Endothelial cell of umbilical vein (primary cell): Measurements from ENCODE around the gene SLMAP. TPM values are rescaled to one million over a fixed set of nuclear protein-coding genes. Genes with fewer than 3 reads are reported as not detected.

Source experiments
- Bru-seq: library from RNA; stranded (reverse); fragments of 400-500 nt; gene quantifications from one replicate; lab custom pipeline; 2021; lab: Mats Ljungman, UMichigan
- BruChase-seq, 2 experiments: library from RNA; stranded (reverse); fragments of 400-500 nt; gene quantifications; one replicate each; lab custom pipeline; 2021; lab: Mats Ljungman, UMichigan
- BruUV-seq: library from RNA; stranded (reverse); fragments of 400-500 nt; replicated peaks from 2 replicates; lab custom pipeline; 2021; lab: Mats Ljungman, UMichigan
- CTCF ChIA-PET: fragments of 300-600, 350-600 bp; sonication (Branson Sonifier 250); formaldehyde crosslinking; loops from one replicate; lab custom pipeline; 2021; ENCODE audit warnings: antibody characterized with exemption, inconsistent platforms; lab: Charles Lee
- POLR2A ChIA-PET: fragments of 300-600, 350-600 bp; sonication (Branson Sonifier 250); formaldehyde crosslinking; loops from one replicate; lab custom pipeline; 2021; ENCODE audit warnings: antibody characterized with exemption, inconsistent platforms; lab: Charles Lee
- DNase-seq: peaks from one replicate; pipeline ENCODE4 v3.0.0-alpha.2; 2011; ENCODE audit warnings: low read depth, low spot score
- FAIRE-seq: peaks from 2 replicates; lab custom pipeline; 2011; peaks lifted over from hg19 to GRCh38; lab: Jason Lieb, UNC
- H2AFZ ChIP-seq: 2 replicates; pipeline ENCODE4 v1.6.0; 2012; ENCODE audit warnings: low read depth, low read length, control low read depth, inconsistent platforms
- H3K27ac ChIP-seq: 2 replicates; pipeline ENCODE4 v1.5.1; 2011; ENCODE audit warnings: low read depth, mild to moderate bottlenecking, control low read depth, low read length, moderate library complexity; ENCODE audit not compliant: insufficient read depth
- H3K27me3 ChIP-seq, 2 experiments: 2 replicates each; pipeline versions ENCODE4 v1.6.0 to v1.6.1; 2011; ENCODE audit warnings: low read length in 2 of 2, mixed read lengths in 1 of 2; ENCODE audit not compliant: control insufficient read depth in 2 of 2, insufficient read depth in 2 of 2
- H3K36me3 ChIP-seq, 2 experiments: 2 replicates in 1 of 2; 3 replicates in 1 of 2; pipeline ENCODE4 v1.5.1; 2011; ENCODE audit warnings: low read length in 2 of 2, mild to moderate bottlenecking in 1 of 2, moderate library complexity in 1 of 2; ENCODE audit not compliant: control insufficient read depth in 2 of 2, insufficient read depth in 2 of 2; ENCODE audit errors: extremely low read depth in 1 of 2
- H3K4me1 ChIP-seq: 3 replicates; pipeline ENCODE4 v1.5.1; 2011; ENCODE audit warnings: mild to moderate bottlenecking, low read length; ENCODE audit not compliant: control insufficient read depth, insufficient read depth; ENCODE audit errors: extremely low read depth
- H3K4me2 ChIP-seq: 2 replicates; pipeline ENCODE4 v1.6.1; 2011; ENCODE audit warnings: low read length, control low read depth, mixed read lengths; ENCODE audit not compliant: insufficient read depth
- H3K4me3 ChIP-seq, 3 experiments: fragments of 200-600 bp in 1 of 3; sonication (generic), shearing (Covaris generic) in 1 of 3; replicated peaks in 1 of 3; 2 replicates each; pipeline ENCODE4 v1.5.1; 2011 to 2016; ENCODE audit warnings: control low read depth in 3 of 3, low read length in 3 of 3, mild to moderate bottlenecking in 2 of 3, inconsistent platforms in 1 of 3, low read depth in 1 of 3, moderate library complexity in 1 of 3; ENCODE audit not compliant: insufficient read depth in 1 of 3
- H3K79me2 ChIP-seq: 2 replicates; pipeline ENCODE4 v1.6.0; 2012; ENCODE audit warnings: low read length, inconsistent platforms; ENCODE audit not compliant: control insufficient read depth, insufficient read depth
- H3K9ac ChIP-seq: replicated peaks from 2 replicates; pipeline ENCODE3; 2011; ENCODE audit warnings: low read length, control low read depth; ENCODE audit not compliant: insufficient read depth; ENCODE audit errors: extremely low read depth
- H3K9me1 ChIP-seq: replicated peaks from 3 replicates; pipeline ENCODE4 v1.6.0; 2011; ENCODE audit warnings: mild to moderate bottlenecking, low read length; ENCODE audit not compliant: control insufficient read depth, insufficient read depth; ENCODE audit errors: extremely low read depth
- H3K9me3 ChIP-seq: replicated peaks from 2 replicates; pipeline ENCODE4 v1.5.1; 2012; ENCODE audit warnings: low read length, inconsistent platforms; ENCODE audit not compliant: control insufficient read depth, insufficient read depth
- H4K20me1 ChIP-seq: replicated peaks from 2 replicates; pipeline ENCODE3; 2011; ENCODE audit warnings: mild to moderate bottlenecking, low read length; ENCODE audit not compliant: control insufficient read depth, insufficient read depth; ENCODE audit errors: extremely low read depth
- FOS ChIP-seq: IDR thresholded peaks from 2 replicates; pipeline ENCODE4 v1.6.1; 2011; ENCODE audit warnings: mild to moderate bottlenecking, low read length, moderate library complexity, borderline replicate concordance; ENCODE audit not compliant: insufficient read depth
- MAX ChIP-seq: IDR thresholded peaks from 2 replicates; pipeline ENCODE4 v1.6.1; 2011; ENCODE audit not compliant: insufficient read depth, insufficient read length
- POLR2A ChIP-seq: IDR thresholded peaks from 2 replicates; pipeline ENCODE4 v1.6.1; 2012; ENCODE audit warnings: low read depth, mild to moderate bottlenecking, control low read depth, low read length
- POLR2AphosphoS5 ChIP-seq: IDR thresholded peaks from 2 replicates; pipeline ENCODE4 v1.6.1; 2012; ENCODE audit warnings: low read depth, mild to moderate bottlenecking, control low read depth, low read length, moderate library complexity; ENCODE audit not compliant: insufficient read depth
- dilution Hi-C: fragments of 300-500 bp; cut with MboI; formaldehyde crosslinking; loops from one replicate; pipeline ENCODE4 v1.15.0; 2019; ENCODE audit warnings: low sequenced_read_pairs; ENCODE audit not compliant: extremely low pct_ligation_motif_present
- intact Hi-C: fragments of 100-400 bp; cut with micrococcal nuclease; formaldehyde crosslinking; loops from one replicate; pipeline ENCODE4 v1.10.0; 2022
- long read RNA-seq: library from polyadenylated mRNA; stranded (forward); transcript quantifications from one replicate; pipeline ENCODE4 v2.0.0, GENCODE V29; 2021
- polyA minus RNA-seq, 3 experiments: library from RNA; depleted of rRNA, polyadenylated mRNA; stranded (reverse); fragments of >200 nt; gene quantifications; 1 replicate in 1 of 3; 2 replicates in 2 of 3; pipeline ENCODE4 v1.2.3, GENCODE V29; 2011
- polyA plus RNA-seq, 4 experiments: library from polyadenylated mRNA; depleted of rRNA in 3 of 4; stranded (reverse) in 3 of 4; unstranded in 1 of 4; fragments of >200 nt; gene quantifications; 2 replicates each; pipeline versions ENCODE4 v1.2.1 to v1.2.3, GENCODE V29; 2011 to 2012; ENCODE audit warnings: missing spikeins in 1 of 4
- total RNA-seq: library from RNA; stranded (reverse); gene quantifications from 2 replicates; pipeline ENCODE4 v1.2.3, GENCODE V29; 2021

The SLMAP gene
- 45.7 and 54.7 TPM in 2 replicates for total RNA-seq
- polyA plus RNA-seq = 9.8 and 11.3 TPM in 2 replicates
- 13.7 and 14.8 TPM in 2 replicates for polyA plus RNA-seq (2011; cell fraction: cytosol; rRNA removed)
- 33.7 and 43.3 TPM in 2 replicates for polyA plus RNA-seq (2011; cell fraction: nucleus; rRNA removed)
- 18.9 and 23.8 TPM in 2 replicates for polyA plus RNA-seq (2012)
- polyA minus RNA-seq = 72.2 and 73.0 TPM in 2 replicates
- polyA minus RNA-seq (2011; cell fraction: cytosol; rRNA and poly(A)+ RNA removed) = 34.3 TPM
- polyA minus RNA-seq (2011; cell fraction: nucleus; rRNA and poly(A)+ RNA removed) = 82.7 and 108 TPM in 2 replicates
- percentile 85 among the genes with signal in this experiment for Bru-seq, nascent RNA
- BruChase-seq, experiment 1, labeled RNA remaining after a 6-hour chase = percentile 78 among the genes with signal in this experiment
- percentile 80 among the genes with signal in this experiment for BruChase-seq, experiment 2, labeled RNA remaining after a 2-hour chase
- long read RNA-seq, partial matches to known transcripts = 10 of 49 reads
- long read RNA-seq, other reads (novel, unspliced or antisense) = 39 of 49 reads

DNA sequence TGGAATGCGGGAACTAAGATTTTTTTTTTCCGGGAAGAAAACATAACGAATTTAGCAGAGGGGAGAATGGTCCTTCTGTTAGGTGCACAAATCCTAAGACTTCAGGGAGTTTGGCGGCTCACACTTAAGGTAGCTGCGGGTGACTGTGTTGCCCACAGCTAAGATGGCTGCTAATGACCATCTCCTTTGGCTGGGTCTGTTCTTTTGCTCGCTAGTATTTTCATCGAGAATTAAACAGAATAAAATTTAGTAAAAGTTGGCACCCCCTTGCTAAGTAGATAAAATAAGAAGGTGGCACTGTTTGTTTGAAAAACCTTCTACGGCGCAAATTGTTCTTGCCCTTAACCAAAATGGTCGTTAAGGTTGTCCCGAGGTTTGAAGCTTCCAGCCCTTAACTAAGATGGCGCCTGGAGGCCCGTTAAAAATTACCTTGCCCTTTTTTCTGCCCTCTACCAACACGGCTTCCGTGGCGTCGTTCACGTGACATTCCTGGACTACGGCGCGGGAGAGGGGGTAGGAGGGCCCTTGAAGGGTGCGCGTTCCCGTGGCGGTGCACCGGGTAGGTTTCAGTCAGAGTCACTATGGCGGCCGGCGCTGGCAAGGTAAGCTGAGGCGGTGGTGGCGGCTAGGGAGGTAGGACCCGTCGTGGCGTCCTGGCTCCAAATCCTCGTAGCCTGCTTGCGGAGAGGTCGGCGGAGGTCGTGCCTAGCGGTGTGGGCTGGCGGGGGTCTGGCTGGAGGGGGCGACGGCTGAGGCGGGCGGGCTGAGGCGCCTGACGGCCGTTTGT, at the start of gene SLMAP:
TSS of gene SLMAP (plus strand) at position 569 of the 787 bp plus-strand sequence. CDS start 1,343 bp downstream, outside the sequence.
- peak; percentile 83 for FAIRE-seq
- dilution Hi-C loops (no loop called here), intact Hi-C loops (loop anchor here (1.0 to 5.0 kb wide), 6 partner anchors 46 to 359 kb away; partner anchors contain the start of genes ARF4 and PDE12)
- Histone ChIP-seq H3K27me3 (no peaks in the 10 kb centered on the region), H3K79me2 (peaks cover 45% of the 10 kb centered on the region), H3K36me3 (no peaks in the 10 kb centered on the region), H2AFZ (peak within 1 kb of the TSS; percentile 46), H3K9me1 (no peaks in the 10 kb centered on the region), H3K4me3 (peak within 1 kb of the TSS; percentile 73 to 97 (median 84)), H3K4me1 (peaks cover 35% of the 10 kb centered on the region), H4K20me1 (peaks cover 3% of the 10 kb centered on the region), H3K4me2 (peak within 1 kb of the TSS; percentile 98), H3K9me3 (no peaks in the 10 kb centered on the region), H3K9ac (peak within 1 kb of the TSS; percentile 97), H3K27ac (peak within 1 kb of the TSS; percentile 92)
- peak; percentile 70 for TF ChIP-seq POLR2AphosphoS5
- no peak for TF ChIP-seq FOS
- TF ChIP-seq POLR2A = peak; percentile 43
- peak; percentile 68 for TF ChIP-seq MAX
- ChIA-PET POLR2A (interaction anchor here (0.6 to 1.5 kb wide), 5 partner anchors 9 to 659 kb away, joined by 3 to 8 read pairs (median 6); partner anchors contain the start of genes ARF4 and DENND6A), CTCF (interaction anchor here (0.7 to 1.8 kb wide), 12 partner anchors 8 to 358 kb away, joined by 3 to 10 read pairs (median 3); partner anchors contain the start of gene DENND6A)
- peak; percentile 94 for DNase-seq
- BruUV-seq = no TSS peak
